A172 (cell line): Measurements from ENCODE around the gene HIF1A. TPM values are rescaled to one million over a fixed set of nuclear protein-coding genes. Genes with fewer than 3 reads are reported as not detected.
"Not testable (repeated sequence)": the region's sequence is repeated elsewhere in the genome, so short reads cannot be mapped to it uniquely, and the experiment has no call there.

Source experiments
- DNase-seq: peaks from one replicate; pipeline ENCODE4 v3.0.0-alpha.2; 2015; ENCODE audit warnings: low spot score
- total RNA-seq: library from RNA; depleted of rRNA; stranded (reverse); fragments of >200 nt; shearing (Covaris generic); gene quantifications from 2 replicates; pipeline ENCODE4 v1.2.3, GENCODE V29; 2014; rRNA removed

Gene HIF1A
- 226 and 236 TPM in 2 replicates for total RNA-seq

- DNase-seq = peak; percentile 88
These were observed at the start of gene HIF1A for GRCh38 chr14:61694830-61695694. Gene HIF1A (plus strand): TSS chr14:61695513. CDS start chr14:61695805, 292 bp downstream.

- no peak for DNase-seq
These were observed 48.8 kb upstream of the HIF1A start for GRCh38 chr14:61646366-61647116.

GRCh38 chr14:61647704-61648103 lies 47.6 kb upstream of the HIF1A start:
- no peak for DNase-seq

- DNase-seq = no peak
These were observed 46.9 kb upstream of the HIF1A start for GRCh38 chr14:61648377-61648776.

- no peak for DNase-seq
These were observed 46.0 kb upstream of the HIF1A start for GRCh38 chr14:61649283-61649682.

GRCh38 chr14:61651355-61651754 lies 44.0 kb upstream of the HIF1A start:
- no peak for DNase-seq

- no peak for DNase-seq
These were observed 42.6 kb upstream of the HIF1A start for GRCh38 chr14:61652526-61653262.

- peak; percentile 54 for DNase-seq
These were observed 41.8 kb upstream of the HIF1A start for GRCh38 chr14:61653507-61653906.

- DNase-seq = no peak
These were observed 41.3 kb upstream of the HIF1A start for GRCh38 chr14:61654026-61654425.

GRCh38 chr14:61655777-61656176 lies 39.5 kb upstream of the HIF1A start:
- no peak for DNase-seq

GRCh38 chr14:61656341-61656740 lies 39.0 kb upstream of the HIF1A start:
- DNase-seq = no peak

- DNase-seq = not testable (repeated sequence)
These were observed 37.2 kb upstream of the HIF1A start for GRCh38 chr14:61658111-61658510.

GRCh38 chr14:61659582-61659981 lies 35.7 kb upstream of the HIF1A start:
- no peak for DNase-seq

- no peak for DNase-seq
These were observed 33.6 kb upstream of the HIF1A start for GRCh38 chr14:61661471-61662400.

GRCh38 chr14:61662437-61663311 lies 32.6 kb upstream of the HIF1A start:
- peak; percentile 71 for DNase-seq

- DNase-seq = no peak
These were observed 31.9 kb upstream of the HIF1A start for GRCh38 chr14:61663312-61663979.

- DNase-seq = no peak
These were observed 27.0 kb upstream of the HIF1A start for GRCh38 chr14:61668282-61668681.

- DNase-seq = no peak
These were observed 24.7 kb upstream of the HIF1A start for GRCh38 chr14:61670576-61670975.

GRCh38 chr14:61671082-61671481 lies 24.2 kb upstream of the HIF1A start:
- no peak for DNase-seq
